ENCODE measurements around the gene MYO10. TPM values are rescaled to one million over a fixed set of nuclear protein-coding genes. Genes with fewer than 3 reads are reported as not detected.
"Not testable (repeated sequence)": the region's sequence is repeated elsewhere in the genome, so short reads cannot be mapped to it uniquely, and the experiment has no call there.

Gene MYO10
- polyA plus RNA-seq, 3 donors = 7.6 to 15.9 (median 9.3) TPM

DNA sequence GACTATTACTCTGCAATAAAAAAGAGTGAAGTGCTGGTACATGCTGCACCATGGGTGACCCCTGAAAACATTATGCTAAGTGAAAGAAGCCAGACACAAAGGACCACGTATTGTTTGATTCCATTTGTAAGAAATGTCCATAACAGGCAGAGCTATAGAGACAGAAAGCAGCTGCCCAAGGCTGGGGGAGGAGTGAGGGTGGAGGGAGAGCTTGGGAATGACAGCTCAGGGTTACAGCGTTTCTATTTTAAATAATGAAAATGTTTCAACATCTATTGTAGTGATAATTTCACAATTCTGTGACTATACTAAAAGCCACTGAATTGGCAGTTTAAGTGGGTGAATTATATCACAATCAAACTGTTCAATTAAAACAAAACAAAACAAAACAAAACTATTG, 81.7 kb downstream of the MYO10 start:
- H3K27ac ChIP-seq (ENCODE audit: low read depth, low read length) = no peak overlapping the region
- WGBS, 3 donors = 41 to 77% (median 67%) methylated on average over 2 of the region's 2 CpGs

DNA sequence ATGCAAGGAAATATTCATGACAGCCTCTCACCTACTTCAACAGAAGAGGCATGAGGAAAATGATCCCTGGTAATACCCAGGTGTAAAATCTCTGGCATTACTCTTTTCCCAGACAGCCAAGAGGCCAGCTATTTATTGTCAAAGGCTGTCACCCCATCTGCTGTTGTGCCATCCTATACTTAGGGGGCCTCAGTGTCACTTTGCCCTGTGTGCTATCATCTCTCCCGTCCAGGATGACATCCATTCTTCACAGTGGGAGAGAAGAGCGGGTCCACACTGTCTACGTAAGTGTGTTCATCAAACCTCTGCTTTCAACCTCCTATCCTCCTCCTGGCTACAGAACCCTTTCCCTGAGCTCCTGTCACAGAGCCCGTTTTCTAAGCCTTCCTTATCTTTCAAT, 82.6 kb downstream of the MYO10 start:
- 81 to 87% (median 83%) methylated on average over 4 of the region's 4 CpGs for WGBS, 3 donors
- no peak overlapping the region for H3K27ac ChIP-seq (ENCODE audit: low read depth, low read length)

DNA sequence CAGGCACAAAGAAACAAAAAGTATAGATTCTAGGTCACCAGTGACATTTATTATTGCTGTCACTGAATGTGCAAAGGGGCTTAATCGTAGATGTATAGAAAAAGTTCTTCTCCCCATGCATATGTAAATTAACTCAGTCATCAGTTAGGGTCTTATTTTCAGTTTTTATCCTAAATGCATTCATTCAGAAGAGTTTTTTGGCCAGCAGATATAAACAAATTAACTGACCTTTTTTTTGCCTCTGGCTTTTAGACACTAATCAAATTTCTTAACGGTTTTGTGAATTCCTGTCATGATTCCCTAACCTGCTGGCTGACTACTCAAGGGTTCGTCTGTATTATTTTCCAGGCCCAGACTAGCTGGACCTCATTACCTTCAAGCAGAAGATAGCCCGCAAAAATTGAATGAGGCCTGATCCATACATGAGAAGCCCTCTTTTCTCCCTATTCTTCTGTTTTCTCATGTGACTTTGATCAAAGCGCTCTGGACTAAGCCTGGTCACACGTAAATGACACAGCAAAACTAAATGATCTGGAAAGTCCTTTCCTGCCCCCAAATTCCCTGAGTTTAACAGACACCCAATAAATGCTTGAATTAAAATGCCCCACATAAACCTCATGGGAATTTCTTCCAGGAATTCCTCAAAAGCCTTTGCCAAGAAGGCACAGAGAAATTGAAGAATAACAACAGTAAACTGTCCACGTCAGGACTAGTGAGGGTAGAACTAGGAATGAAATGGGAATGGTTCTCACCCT, 83.7 kb downstream of the MYO10 start:
- WGBS, 3 donors = 80 to 83% (median 81%) methylated on average over 7 of the region's 7 CpGs

DNA sequence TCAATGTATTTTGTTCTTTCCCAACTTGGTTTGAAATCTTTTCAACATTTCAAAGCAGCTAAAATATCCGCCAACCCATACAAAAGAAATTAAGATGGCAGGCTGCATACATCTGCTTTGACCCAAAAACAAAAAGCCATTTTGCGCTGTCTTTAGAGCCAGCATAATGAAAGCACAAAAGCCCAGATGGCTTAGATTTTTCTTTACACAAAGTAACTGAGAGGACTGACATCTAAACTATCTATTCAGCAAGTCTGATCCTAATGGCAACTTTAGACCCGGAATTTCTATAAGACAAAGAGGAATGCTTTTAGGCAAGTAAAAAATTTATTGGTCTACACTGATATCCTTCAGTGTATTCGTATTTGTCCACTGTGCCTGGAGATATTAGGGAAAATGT, 86.3 kb downstream of the MYO10 start:
- H3K27ac ChIP-seq (ENCODE audit: low read depth, low read length) = no peak overlapping the region
- 93 to 96% (median 93%) methylated on average over 4 of the region's 4 CpGs for WGBS, 3 donors

More for the DNA sequence above, 83.7 kb downstream of the MYO10 start:
- no peak overlapping the region for H3K27ac ChIP-seq (ENCODE audit: low read depth, low read length)

DNA sequence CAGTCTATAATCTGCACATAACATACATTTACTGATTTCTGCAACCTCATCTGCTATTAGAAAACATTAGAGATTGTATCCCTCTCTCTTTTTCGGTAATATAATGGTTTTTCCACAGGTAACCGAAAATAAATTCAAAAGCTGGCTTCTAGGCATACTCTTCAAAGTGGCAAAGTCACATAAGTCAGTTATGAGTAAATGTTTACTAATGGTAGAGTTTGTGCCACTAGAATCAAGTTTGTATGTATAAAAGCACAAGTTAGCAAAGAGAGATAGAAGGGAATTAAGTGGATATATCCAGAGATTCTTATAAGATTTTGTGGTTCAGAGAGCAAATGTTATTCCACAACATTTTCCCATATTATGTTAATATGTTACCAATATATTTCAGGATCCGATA, 86.9 kb downstream of the MYO10 start:
- 54 to 93% (median 92%) methylated on average over 3 of the region's 3 CpGs for WGBS, 3 donors
- H3K27ac ChIP-seq (ENCODE audit: low read depth, low read length) = no peak overlapping the region

DNA sequence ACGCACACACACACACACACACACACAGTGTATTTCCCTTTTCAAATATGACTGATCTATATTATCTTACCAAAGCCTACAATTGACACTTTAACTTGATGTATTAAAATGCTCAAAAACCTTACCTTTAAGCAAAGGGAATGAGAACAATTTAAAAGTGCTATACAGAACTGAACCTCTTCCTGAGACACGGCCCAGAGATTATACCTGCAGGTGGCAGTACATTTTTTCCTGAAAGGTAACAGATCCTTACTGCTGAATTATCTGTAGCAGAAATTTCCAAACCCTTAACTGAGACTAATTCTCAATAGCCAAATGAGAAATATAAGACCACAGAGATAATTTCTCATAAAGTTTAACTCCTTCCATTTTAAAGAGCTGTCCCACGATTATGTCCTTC, 91.1 kb downstream of the MYO10 start:
- WGBS, 3 donors = 66 to 93% (median 84%) methylated on average over 3 of the region's 3 CpGs
- no peak overlapping the region for H3K27ac ChIP-seq (ENCODE audit: low read depth, low read length)

DNA sequence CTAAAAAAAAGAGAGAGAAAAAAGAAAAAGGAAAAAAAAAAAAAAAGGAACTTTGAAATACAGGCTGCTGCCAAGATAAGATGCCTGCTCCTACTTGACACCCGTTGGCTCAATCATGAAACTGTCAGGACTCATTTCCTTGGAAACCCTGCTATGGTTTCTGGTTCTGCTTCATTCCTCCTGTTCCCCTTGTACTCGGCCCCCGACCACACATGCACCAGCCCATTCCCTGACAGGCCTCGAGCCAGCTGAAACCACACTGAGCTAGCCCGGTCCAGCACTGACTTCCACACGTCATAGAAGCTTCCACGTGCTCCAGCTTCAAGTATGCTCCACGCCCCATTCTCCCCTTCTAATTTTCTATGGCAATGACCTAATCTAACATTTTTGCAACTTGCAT, 93.2 kb downstream of the MYO10 start:
- H3K27ac ChIP-seq (ENCODE audit: low read depth, low read length) = no peak overlapping the region
- WGBS, 3 donors = 52 to 58% (median 53%) methylated on average over 8 of the region's 8 CpGs

DNA sequence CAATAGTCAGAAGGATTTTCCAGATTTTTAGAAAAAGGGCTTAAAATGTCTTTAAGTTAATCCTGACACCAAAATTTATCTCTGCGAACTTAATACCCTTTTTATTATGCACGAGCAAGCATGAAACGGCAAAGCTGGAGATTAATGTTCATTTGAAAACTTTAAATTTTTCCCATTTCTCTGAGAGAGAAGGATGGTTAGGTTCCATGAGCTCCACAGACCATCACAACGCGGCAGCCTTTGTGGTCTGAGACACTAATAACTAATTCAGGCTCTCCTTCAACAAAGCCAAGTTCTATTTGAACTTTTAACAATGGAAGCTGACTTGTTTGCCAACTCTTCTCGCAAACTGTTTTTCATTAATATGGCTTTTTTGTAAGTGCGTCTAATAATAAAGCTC, 94.7 kb downstream of the MYO10 start:
- no peak overlapping the region for H3K27ac ChIP-seq (ENCODE audit: low read depth, low read length)
- 51 to 74% (median 70%) methylated on average over 7 of the region's 7 CpGs for WGBS, 3 donors

DNA sequence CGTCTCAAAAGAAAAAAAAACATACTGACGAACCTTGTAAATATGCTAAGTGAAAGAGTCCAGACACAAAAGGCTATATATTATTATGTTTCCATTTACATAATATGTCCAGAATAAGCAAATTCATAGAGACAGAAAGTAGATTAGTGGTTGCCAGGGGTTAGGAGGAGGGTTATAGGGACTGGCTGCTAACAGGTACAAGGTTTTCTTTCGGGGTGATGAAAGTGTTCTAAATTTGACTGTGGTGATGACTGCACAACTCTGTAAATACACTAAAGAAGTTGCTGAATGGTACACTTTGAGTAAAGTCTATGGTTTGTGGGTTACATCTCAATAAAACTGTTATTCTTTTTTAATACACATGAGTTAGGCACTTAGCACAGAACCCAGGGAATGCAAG, 98.8 kb downstream of the MYO10 start:
- H3K27ac ChIP-seq (ENCODE audit: low read depth, low read length) = no peak overlapping the region
- 73 to 88% (median 80%) methylated on average over 3 of the region's 3 CpGs for WGBS, 3 donors

DNA sequence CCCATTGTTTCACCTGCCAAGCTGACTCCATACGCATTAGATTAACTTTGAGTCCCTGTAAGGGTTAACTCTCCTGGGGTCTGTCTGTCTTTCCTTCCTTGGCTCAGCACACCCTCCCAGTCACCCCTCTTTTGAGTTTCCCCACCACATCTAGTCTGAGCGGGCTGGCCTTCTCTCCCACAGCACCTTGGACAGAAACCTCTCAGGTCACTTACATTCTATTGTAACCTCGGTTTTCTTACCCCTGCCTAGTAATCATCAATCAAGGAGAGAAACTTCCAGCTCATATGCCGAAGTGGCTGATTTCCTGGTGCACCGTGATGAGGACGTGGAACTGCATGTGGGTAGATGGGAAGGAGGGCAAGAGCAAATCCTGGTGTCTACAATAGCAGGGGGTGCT, 102.1 kb downstream of the MYO10 start:
- H3K27ac ChIP-seq (ENCODE audit: low read depth, low read length) = no peak overlapping the region
- 48 to 76% (median 74%) methylated on average over 6 of the region's 6 CpGs for WGBS, 3 donors

DNA sequence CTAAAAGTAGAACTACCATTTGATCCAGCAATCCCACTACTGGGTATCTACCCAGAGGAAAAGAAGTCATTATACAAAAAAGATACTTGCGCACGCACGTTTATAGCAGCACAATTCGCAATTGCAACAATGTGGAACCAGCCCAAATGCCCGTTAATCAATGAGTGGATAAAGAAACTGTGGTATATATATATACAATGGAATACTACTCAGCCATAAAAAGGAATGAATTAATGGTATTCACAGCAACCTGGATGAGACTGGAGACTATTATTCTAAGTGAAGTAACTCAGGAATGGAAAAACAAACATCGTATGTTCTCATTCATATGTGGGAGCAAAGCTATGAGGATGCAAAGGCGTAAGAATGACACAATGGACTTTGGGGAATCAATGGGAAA, 104.8 kb downstream of the MYO10 start:
- H3K27ac ChIP-seq (ENCODE audit: low read depth, low read length) = not testable (repeated sequence)
- WGBS, 3 donors = 93 to 95% (median 93%) methylated on average over 7 of the region's 7 CpGs

DNA sequence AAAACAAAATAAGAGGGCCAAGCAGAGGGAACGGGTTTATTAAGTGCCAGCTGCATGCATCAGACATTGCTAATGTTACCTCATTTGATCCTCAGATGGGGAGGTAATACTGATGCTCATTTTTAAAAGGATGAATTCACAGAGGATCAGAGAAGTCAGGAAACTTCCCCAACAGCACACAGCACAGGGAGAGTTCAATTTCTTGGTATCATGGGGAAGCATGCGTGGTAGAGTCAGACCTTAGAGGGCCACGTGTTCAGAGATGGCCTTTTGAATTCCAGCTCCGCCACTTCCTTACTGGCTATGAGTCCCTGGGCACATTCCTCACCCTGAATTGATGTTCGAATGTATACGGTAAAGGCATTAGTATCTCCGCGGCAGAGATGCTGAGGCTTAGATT, 108.3 kb downstream of the MYO10 start:
- no peak overlapping the region for H3K27ac ChIP-seq (ENCODE audit: low read depth, low read length)
- WGBS, 3 donors = 87 to 90% (median 89%) methylated on average over 8 of the region's 8 CpGs

DNA sequence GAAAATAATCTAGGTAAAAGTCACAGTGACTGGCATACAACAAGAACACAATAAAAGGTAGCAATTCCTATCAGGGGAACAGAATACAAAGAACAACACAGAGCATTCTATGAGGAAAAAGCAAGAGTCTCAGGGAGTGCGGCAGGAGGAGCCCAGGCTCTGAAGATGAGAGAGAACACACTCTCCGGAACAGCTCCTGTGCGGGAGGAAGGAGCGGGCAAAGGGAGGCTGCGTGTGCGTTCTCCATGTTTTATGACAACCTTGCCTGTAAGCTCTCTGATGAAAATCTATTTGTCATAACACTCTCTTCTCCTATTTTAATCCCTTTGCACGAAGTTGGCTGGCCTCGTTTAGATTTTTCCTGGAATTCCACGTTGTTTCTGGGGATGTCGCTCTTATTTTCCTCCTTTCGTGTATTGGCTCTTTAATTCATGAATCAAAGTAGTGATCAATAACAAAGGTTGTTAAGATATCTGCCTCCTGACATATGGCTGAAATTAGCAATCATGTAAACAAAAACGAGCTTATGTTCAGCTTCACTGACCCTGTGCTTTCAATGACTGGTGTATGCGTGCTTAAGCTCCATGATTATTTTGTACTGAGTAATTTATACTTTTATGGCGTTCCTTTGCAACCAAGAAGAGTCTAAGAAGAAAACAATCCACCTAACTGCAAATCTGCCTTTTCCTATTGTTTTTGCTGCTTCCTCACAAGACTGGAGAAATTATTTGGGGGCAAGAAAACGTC, 109.5 kb downstream of the MYO10 start:
- WGBS, 3 donors = 67 to 73% (median 72%) methylated on average over 15 of the region's 15 CpGs
- no peak overlapping the region for H3K27ac ChIP-seq (ENCODE audit: low read depth, low read length)

DNA sequence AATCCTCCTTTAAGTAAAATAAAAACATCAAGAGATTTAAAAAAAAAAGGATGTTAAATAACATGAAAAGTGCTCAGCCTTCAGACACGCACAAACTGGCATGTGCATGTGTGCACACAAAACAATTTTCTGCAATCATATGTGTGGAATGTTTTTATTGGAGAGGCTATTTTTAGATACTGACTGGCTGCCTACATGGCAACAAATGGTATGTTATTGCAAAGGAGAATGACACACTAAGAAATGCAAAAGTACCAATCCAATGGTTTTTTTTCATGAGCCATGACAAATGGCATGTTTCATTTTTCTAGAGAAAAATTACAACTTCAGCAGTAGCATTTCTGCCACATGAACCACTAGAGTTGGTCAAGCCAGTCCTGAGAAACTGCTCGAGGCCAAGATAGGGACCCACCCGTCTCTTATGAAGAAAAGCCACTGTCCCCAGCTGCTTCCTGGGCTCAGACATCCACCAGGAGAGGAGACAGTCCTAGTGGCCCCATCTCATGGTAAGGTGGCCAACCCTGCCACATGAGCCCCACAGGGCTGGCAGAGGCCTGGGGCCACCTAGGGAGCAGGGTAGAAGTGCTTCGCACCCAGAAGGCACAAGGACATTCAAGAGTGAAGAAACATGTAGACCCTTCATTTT, 116.4 kb downstream of the MYO10 start:
- no peak overlapping the region for H3K27ac ChIP-seq (ENCODE audit: low read depth, low read length)
- WGBS, 3 donors = 76 to 87% (median 83%) methylated on average over 4 of the region's 4 CpGs

DNA sequence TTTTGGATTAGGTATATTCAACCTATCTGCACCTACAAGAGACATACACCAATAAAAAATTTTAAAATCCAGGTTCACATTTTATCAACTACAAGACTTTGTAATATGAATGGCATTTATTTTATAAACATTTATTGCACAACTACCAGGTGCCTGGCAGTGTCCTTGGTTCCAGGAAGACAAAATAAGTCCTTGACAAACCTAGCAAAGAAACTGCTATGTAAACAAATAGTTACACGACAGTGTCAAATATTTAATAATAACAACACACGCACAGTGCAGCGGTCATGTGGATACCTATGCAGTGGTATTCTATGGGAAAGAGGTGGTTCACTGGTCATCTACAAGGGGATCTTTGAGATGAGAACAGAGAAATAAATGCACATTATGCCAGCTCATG, 120.7 kb downstream of the MYO10 start:
- H3K27ac ChIP-seq (ENCODE audit: low read depth, low read length) = no peak overlapping the region
- 24 to 84% (median 78%) methylated on average over 3 of the region's 3 CpGs for WGBS, 3 donors

DNA sequence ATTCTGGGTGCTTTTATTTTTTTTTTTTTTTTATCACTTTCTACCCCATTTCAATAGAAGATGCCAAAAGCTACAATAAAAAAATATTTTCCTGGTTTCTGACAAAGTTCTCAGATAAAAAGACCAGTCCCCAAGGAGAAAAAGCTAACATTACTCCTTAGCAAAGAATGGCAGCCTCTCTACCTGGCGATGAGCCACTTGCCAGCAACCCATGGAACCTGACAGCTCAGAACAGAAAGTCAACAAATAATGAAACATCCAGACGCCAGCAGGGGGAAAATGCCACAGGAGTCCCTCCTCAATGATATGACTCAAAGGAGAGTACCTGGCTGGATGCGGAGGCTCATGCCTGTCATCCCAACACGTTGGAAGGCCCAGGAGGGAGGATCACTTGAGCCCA, 123.2 kb downstream of the MYO10 start:
- WGBS, 3 donors = 61 to 91% (median 89%) methylated on average over 4 of the region's 4 CpGs
- H3K27ac ChIP-seq (ENCODE audit: low read depth, low read length) = no peak overlapping the region

DNA sequence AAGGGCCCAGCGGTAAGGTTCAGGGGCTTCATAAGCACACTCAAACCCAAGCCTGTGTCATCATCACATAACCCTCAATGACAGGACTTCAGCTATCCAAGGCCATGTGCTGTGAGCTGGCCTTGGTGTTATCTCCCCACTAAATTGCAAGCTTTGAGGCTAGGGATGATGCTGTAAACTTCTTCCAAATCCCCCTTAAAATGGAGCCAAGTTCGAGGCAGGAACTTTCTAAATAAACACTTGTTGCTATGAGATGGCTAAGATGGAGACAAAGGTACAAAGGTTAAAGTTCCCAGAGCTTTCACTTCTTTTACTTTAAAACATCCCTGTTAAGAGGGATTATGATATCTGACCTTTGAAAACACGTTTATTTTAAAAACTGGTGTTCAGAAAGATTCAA, 123.6 kb downstream of the MYO10 start:
- WGBS, 3 donors = 40 to 73% (median 72%) methylated on average over 3 of the region's 3 CpGs
- H3K27ac ChIP-seq (ENCODE audit: low read depth, low read length) = no peak overlapping the region

DNA sequence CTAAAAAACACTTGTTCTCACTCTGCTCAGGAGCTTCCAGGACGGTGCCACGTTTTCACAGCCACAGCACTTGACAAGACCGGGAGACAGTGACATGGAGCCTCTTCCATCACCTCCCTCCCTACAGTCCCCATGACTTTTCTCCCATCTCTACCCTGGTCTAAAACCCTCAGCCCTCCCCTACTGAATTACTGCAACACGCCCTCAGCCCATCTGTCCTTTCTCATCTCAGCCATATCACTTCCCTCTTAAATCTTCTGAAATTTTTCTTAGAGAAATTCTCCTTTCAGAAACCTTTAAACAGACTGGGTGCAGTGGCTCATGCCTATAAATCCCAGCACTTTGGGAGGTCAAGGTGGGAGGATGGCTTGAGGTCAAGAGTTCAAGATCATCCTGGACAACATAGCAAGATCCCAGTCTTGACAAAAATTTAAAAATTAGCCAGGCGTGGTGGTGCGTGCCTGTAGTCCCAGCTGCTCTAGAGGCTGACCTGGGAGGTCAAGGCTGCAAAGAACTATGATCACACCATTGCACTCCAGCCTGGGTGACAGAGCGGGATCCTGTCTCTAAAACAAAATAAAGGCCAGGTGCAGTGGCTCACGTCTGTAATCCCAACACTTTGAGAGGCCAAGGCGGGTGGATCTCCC, 125.8 kb downstream of the MYO10 start:
- 80 to 86% (median 82%) methylated on average over 9 of the region's 9 CpGs for WGBS, 3 donors
- H3K27ac ChIP-seq (ENCODE audit: low read depth, low read length) = no peak overlapping the region

Data from adipose tissue (tissue), 3 donors.